ENCODE measurements around the gene TTC39B. TPM values are rescaled to one million over a fixed set of nuclear protein-coding genes. Genes with fewer than 3 reads are reported as not detected.

The TTC39B gene
- total RNA-seq, 4 donors from 2014 or later: 3.4 to 11.2 (median 4.3) TPM

DNA sequence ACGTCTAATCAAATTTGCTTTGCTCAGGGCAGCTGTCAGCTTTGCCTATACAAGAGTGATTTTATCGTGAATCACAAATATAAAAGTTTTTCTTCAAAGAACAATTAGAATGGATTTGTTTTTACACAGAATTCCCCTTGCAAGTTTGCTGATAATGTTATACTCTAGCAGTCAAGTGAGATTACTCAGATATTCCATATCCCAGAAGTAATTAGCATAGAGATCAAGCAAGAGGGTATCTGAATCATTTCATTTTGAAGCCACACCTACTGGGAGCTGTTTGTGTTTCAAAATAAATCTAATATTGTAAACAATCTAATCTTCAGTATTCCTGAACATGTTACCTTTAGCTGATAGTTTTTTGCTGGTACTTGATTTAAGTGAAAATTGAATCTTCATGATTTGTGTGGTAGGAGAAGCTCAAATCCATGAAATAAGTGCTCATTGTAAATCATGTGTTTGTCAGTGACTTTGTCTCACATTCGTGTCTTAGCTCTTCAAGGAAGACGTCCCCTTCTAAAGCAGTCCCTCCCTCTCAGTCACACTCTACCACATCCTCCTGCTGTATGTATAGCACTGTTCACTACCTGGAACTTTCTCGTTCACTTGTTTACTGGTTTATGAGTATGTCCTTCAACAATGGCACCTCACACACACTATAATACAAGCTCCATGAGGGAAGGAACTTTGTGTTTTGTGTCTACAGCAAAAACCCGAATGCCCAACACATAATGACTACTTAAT, 3.3 kb upstream of the TTC39B start:
- TF ChIP-seq, protein P1, sequence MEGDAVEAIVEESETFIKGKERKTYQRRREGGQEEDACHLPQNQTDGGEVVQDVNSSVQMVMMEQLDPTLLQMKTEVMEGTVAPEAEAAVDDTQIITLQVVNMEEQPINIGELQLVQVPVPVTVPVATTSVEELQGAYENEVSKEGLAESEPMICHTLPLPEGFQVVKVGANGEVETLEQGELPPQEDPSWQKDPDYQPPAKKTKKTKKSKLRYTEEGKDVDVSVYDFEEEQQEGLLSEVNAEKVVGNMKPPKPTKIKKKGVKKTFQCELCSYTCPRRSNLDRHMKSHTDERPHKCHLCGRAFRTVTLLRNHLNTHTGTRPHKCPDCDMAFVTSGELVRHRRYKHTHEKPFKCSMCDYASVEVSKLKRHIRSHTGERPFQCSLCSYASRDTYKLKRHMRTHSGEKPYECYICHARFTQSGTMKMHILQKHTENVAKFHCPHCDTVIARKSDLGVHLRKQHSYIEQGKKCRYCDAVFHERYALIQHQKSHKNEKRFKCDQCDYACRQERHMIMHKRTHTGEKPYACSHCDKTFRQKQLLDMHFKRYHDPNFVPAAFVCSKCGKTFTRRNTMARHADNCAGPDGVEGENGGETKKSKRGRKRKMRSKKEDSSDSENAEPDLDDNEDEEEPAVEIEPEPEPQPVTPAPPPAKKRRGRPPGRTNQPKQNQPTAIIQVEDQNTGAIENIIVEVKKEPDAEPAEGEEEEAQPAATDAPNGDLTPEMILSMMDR (IDR thresholded peaks at IDR 0.05; ENCODE audit: low read depth): no peak

DNA sequence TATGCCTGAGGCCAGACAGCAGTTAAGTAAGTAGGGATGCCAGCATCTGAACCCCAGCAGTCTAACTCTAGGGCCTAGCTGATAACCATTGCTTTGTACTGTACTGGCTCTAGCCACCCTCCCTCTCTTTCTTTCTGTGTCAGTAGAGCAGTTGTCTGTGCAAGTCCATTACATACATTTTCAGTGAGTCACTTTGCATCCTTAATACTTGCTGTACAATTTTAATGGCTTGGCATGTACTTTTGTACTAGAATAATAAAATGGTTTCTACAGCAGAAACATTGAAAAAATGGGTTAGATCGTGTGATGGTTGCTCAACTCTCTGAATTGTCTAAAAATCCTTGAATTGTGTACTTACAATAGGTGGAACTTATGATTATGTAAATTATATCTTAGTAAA, 1.5 kb upstream of the TTC39B start:
- TF ChIP-seq, protein P1 (IDR thresholded peaks at IDR 0.05; ENCODE audit: low read depth): no peak

DNA sequence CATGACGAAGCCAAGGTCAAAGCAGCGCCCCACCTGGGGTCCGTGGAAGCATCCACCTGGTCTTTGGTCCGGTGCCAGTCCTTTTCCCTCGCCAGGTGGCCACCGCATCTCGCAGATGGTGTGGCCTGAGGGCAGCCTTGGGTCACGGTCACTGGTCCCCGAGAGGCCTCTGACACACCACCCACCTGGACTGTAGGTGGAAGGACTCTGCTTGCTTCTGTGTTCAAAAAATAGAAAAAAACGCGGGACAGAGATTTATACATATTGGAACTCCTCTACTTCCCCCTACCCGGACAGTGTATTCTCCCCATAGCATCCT, 466 bp upstream of the TTC39B start:
- TF ChIP-seq, protein P1 (IDR thresholded peaks at IDR 0.05; ENCODE audit: low read depth): no peak

DNA sequence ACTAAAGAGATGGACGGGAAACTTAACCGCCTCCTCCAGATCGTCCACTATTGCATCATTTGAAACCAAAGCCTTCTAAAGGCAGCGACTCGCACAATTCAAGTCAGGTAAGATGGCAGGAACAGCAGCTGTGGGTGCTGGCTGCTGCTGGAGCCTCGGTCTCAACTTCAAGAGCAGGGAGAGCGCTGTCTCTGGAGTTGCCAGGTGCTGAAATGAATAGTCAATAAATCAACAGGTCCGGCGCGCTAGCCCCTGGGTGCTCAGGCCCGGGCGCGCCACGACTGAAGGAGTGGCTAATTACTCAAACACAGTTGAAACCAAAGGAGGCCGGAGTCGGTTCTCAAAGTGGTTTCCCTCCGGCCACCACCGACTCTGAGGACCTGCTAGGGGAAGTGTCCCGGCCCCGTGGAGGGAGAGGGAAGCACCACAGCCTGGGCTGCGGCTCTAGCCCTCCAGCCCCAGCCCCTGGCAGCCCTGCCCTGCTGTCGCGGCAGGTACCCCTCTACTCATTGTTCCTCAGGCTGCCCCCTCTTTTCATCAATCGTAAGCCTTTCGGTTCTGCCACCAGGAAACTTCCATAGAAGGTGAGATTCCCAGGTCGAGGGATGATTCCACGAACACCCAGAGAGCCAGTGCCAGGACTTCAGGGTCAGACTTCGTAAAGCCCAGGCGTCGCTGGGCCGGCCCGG, 804 bp downstream of the TTC39B start:
- TF ChIP-seq, protein P1 (IDR thresholded peaks at IDR 0.05; ENCODE audit: low read depth): no peak

DNA sequence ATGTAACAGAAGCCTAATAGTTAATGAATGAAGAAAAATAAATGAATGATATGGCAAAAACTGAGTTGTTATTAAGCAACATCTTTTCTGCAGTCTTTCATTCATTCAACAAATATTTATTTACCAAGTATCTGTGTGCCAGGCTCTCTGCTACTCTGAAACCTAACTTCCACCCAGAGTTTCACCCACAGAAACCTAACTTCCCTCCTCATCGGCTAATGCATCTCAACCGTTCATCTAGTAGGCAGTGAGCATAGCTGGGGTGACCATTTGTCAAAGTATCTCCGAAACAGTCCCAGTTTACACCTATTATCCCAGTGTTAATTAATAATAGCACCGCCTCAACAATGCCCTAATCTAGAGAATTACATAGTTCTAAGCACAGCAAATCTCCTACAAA, 1.5 kb downstream of the TTC39B start:
- TF ChIP-seq, protein P1 (IDR thresholded peaks at IDR 0.05; ENCODE audit: low read depth): no peak

DNA sequence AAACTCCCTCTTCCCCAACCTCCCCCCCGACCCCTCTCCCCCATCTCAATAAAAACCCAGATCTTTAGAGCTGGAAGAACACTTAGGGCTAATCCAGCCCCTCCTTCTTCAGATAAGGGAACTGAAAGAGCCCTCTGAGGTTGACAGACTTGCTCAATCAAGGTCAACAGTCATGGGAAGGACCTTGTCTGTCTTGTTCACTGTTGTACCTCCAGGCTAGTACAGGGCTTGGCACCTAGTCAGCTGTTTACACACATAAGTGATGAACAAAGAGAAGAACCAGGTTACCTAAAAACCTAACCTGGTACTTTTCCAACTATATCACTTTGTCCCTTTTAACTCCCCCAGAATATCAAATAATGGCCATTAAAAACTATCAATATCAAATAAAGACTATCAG, 2.4 kb downstream of the TTC39B start:
- TF ChIP-seq, protein P1 (IDR thresholded peaks at IDR 0.05; ENCODE audit: low read depth): no peak

DNA sequence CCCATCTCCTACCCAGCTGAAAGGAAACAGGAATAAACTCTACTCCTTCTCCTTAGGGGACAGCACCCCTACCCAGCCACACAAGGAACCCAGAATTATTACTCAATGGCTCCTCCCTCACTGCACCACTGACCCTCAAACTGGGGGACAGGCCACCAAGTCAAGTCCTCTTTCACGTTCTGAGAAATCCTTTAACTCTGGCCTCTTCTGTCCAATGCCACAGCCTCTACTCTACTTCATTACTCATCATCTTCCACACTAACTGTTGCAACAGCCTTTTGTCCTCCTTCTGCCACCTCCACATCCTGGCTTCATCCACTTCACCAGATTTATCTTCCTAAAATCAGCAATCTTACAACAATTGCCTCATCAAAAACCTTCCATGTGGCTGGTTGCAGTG, 6.8 kb downstream of the TTC39B start:
- TF ChIP-seq, protein P1 (IDR thresholded peaks at IDR 0.05; ENCODE audit: low read depth): no peak

Measured in subcutaneous adipose tissue (tissue), 4 donors.